Kidney (tissue), 14 donors: ENCODE measurements around the gene SH2D5. TPM values are rescaled to one million over a fixed set of nuclear protein-coding genes. Genes with fewer than 3 reads are reported as not detected.

Source experiments
- DNase-seq, 5 donors: peaks; one replicate each; pipeline ENCODE4 v3.0.0-alpha.2; 2013 to 2020
- FAIRE-seq: peaks from 2 replicates; lab custom pipeline; 2012; peaks lifted over from hg19 to GRCh38; lab: Jason Lieb, UNC
- H3K27ac ChIP-seq, 2 donors: one replicate each; pipeline ENCODE4 v1.7.0; 2013; ENCODE audit warnings: low read depth in 2 of 2, low read length in 2 of 2, inconsistent platforms in 1 of 2
- H3K27me3 ChIP-seq: one replicate; pipeline ENCODE4 v1.7.1; 2013; ENCODE audit warnings: low read length, inconsistent platforms; ENCODE audit not compliant: control insufficient read depth, insufficient read depth
- H3K36me3 ChIP-seq, 3 donors: one replicate each; pipeline versions ENCODE4 v1.7.0 to v1.7.1; 2013; ENCODE audit warnings: low read length in 3 of 3, control low read depth in 1 of 3, inconsistent platforms in 1 of 3; ENCODE audit not compliant: insufficient read depth in 3 of 3, control insufficient read depth in 2 of 3
- H3K4me1 ChIP-seq, 3 donors: one replicate each; pipeline versions ENCODE4 v1.7.0 to v1.7.1; 2013; ENCODE audit warnings: low read length in 3 of 3, inconsistent platforms in 1 of 3, low read depth in 1 of 3; ENCODE audit not compliant: control insufficient read depth in 2 of 3, insufficient read depth in 2 of 3
- H3K4me3 ChIP-seq, 3 donors: one replicate each; pipeline versions ENCODE4 v1.7.0 to v1.8.1; 2013; ENCODE audit warnings: low read length in 3 of 3, control low read depth in 1 of 3, inconsistent platforms in 1 of 3
- H3K9ac ChIP-seq, 3 donors: one replicate each; pipeline versions ENCODE4 v1.7.0 to v1.7.1; 2013; ENCODE audit warnings: low read length in 3 of 3, control low read depth in 1 of 3, inconsistent platforms in 1 of 3
- H3K9me3 ChIP-seq, 3 donors: one replicate each; pipeline versions ENCODE4 v1.7.0 to v1.7.1; 2013; ENCODE audit warnings: low read length in 3 of 3, control low read depth in 1 of 3, inconsistent platforms in 1 of 3; ENCODE audit not compliant: control insufficient read depth in 2 of 3, insufficient read depth in 1 of 3
- intact Hi-C: fragments of 100-400 bp; cut with DNase I; formaldehyde crosslinking; loops from one replicate; pipeline ENCODE4 v1.11.1; 2022
- polyA plus RNA-seq: library from polyadenylated mRNA; stranded (reverse); fragments of 350-450 nt; fragmentation: Illumina TruSeq; extraction: RNeasy Lipid Tissue Mini Kit (QIAGEN cat#74804); gene quantifications from one replicate; pipeline ENCODE4 v1.2.3, GENCODE V29; 2014; ENCODE audit warnings: low read depth, low replicate concordance; ENCODE audit not compliant: insufficient read depth
- total RNA-seq: library from RNA; stranded (reverse); fragmentation: NEBNext Ultra II Directional; extraction: Animal tissue kit (Norgen Biotek cat#: 25700); gene quantifications from one replicate; pipeline ENCODE4 v1.2.1, GENCODE V29; 2021
- TF ChIP-seq, protein P1 (sequence below): IDR thresholded peaks from 3 replicates; pipeline ENCODE4 v1.5.1; 2012; ENCODE audit warnings: mild to moderate bottlenecking, moderate library complexity, borderline replicate concordance; ENCODE audit not compliant: insufficient read depth; ENCODE audit errors: extremely low read depth
- donor health status: control.
- donor health status: control.
- donor health status: control.
- donor health status: control.
- donor health status: control.
- donor health status: DM: yes; HTN: yes; CAD: no.
- donor health status: Normal renal cell carcinoma (clear cell type).

The SH2D5 gene
- total and polyA plus RNA-seq, 2 donors from 2014 or later = 0.19 to 0.57 TPM

DNA sequence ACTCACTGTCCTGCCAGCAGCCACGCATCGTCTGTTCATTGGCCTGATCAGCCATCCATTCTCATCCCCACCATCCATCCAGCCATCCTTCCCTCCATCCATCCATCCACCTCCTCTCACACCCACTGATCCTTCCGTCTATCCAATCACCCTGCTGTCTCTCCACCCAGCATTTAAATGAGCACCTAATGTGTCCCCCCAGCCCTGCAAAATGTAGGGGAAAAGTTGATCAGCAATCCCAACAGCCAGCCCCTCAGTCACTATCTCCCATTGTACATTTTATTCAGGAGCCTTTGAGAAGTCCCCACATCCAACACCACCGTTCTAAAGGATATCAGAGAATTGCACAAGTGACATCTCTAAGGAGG lies 60.3 kb downstream of the SH2D5 start:
- FAIRE-seq (no peak), DNase-seq (no peak)
- Histone ChIP-seq H3K27me3 (no peaks in the 10 kb centered on the region), H3K4me3 (no peak overlapping the region), H3K9me3 (no peaks in the 10 kb centered on the region), H3K36me3 (no peaks in the 10 kb centered on the region), H3K27ac (no peak overlapping the region), H3K4me1 (no peaks in the 10 kb centered on the region), H3K9ac (no peak overlapping the region)
- intact Hi-C loops = no loop called here
- TF ChIP-seq, protein P1, sequence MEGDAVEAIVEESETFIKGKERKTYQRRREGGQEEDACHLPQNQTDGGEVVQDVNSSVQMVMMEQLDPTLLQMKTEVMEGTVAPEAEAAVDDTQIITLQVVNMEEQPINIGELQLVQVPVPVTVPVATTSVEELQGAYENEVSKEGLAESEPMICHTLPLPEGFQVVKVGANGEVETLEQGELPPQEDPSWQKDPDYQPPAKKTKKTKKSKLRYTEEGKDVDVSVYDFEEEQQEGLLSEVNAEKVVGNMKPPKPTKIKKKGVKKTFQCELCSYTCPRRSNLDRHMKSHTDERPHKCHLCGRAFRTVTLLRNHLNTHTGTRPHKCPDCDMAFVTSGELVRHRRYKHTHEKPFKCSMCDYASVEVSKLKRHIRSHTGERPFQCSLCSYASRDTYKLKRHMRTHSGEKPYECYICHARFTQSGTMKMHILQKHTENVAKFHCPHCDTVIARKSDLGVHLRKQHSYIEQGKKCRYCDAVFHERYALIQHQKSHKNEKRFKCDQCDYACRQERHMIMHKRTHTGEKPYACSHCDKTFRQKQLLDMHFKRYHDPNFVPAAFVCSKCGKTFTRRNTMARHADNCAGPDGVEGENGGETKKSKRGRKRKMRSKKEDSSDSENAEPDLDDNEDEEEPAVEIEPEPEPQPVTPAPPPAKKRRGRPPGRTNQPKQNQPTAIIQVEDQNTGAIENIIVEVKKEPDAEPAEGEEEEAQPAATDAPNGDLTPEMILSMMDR = no peak

GRCh38 chr1:20670936-20671335 lies 61.6 kb downstream of the SH2D5 start:
- FAIRE-seq = no peak
- intact Hi-C loops = no loop called here
- no peak for DNase-seq
- no peak overlapping the region for H3K27ac ChIP-seq
- H3K9me3 ChIP-seq = no peaks in the 10 kb centered on the region
- no peak overlapping the region for H3K4me3 ChIP-seq
- TF ChIP-seq, protein P1 = no peak
- H3K27me3 ChIP-seq = no peaks in the 10 kb centered on the region
- no peaks in the 10 kb centered on the region for H3K36me3 ChIP-seq
- H3K4me1 ChIP-seq = no peaks in the 10 kb centered on the region
- no peak overlapping the region for H3K9ac ChIP-seq

Other genes with a start within 250 kb of the SH2D5 start
- gene CAMK2N1, start 246.5 kb downstream of the SH2D5 start, total RNA-seq = 80.6 TPM
- gene CAMK2N1, start 246.5 kb downstream of the SH2D5 start, polyA plus RNA-seq = 120 TPM
- gene MUL1, start 224.6 kb downstream of the SH2D5 start, total RNA-seq = 33.0 TPM
- gene MUL1, start 224.6 kb downstream of the SH2D5 start, polyA plus RNA-seq = 40.0 TPM
- 2.5 TPM for gene FAM43B, start 180.1 kb downstream of the SH2D5 start, total RNA-seq
- 1.7 TPM for gene FAM43B, start 180.1 kb downstream of the SH2D5 start, polyA plus RNA-seq
- 6.0 TPM for gene CDA, start 143.6 kb downstream of the SH2D5 start, total RNA-seq
- 29.9 TPM for gene CDA, start 143.6 kb downstream of the SH2D5 start, polyA plus RNA-seq
- gene PINK1, start 99.2 kb downstream of the SH2D5 start, total RNA-seq = 72.7 TPM
- gene PINK1, start 99.2 kb downstream of the SH2D5 start, polyA plus RNA-seq = 156 TPM
- gene DDOST, start 71.3 kb downstream of the SH2D5 start, total RNA-seq = 206 TPM
- gene DDOST, start 71.3 kb downstream of the SH2D5 start, polyA plus RNA-seq = 146 TPM
- gene KIF17, start 14.7 kb downstream of the SH2D5 start, total RNA-seq = 4.9 TPM
- 3.7 TPM for gene KIF17, start 14.7 kb downstream of the SH2D5 start, polyA plus RNA-seq
- gene HP1BP3, start 54.6 kb upstream of the SH2D5 start, total RNA-seq = 198 TPM
- 52.4 TPM for gene HP1BP3, start 54.6 kb upstream of the SH2D5 start, polyA plus RNA-seq